T-helper 22 cell (primary cell): ENCODE results near the gene GRAMD2A.

Experiments
- DNase-seq: peaks from one replicate; pipeline ENCODE4 v3.0.0-alpha.2; 2020; ENCODE audit warnings: low read depth

Gene GRAMD2A

DNA sequence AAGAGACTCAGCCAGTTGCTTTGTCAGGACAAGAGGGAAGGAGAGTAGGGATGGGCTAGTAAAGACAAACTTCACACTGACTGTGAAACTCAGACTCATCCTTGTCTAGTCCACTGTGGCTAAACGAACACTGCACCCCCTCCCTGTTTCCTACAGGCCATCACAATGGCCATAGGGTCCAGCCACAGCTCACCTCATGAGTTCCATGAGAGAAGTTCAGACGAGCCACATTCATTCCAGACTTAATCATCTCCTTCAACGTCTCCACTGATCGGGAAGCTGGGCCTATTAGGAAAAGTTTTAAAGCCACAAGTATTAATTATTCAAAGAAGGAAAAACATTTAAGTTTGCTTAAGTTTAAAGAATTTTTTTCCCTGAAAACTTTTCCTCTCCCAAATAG is 19.6 kb upstream of the GRAMD2A start:
- no peak for DNase-seq

DNA sequence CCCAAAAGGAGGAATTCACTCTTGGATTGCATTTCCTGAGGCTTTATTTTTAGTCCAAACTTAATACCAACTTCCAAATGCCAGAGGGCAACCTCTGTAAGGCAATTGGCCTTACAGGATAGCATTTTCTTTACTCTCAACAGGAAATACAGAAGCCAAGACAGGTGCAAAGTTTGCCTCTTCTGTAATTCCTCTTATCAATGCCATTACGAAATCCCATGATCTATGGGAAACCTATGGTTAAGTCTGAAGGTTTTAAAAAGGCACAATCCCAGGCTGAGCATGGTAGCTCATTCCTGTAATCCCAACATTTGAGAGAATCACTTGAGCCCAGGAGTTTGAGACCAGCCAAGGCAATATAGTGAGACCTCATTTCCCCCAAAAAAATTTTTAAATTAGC is 18.5 kb upstream of the GRAMD2A start:
- DNase-seq: no peak

GRCh38 chr15:72207558-72208085 is 10.0 kb upstream of the GRAMD2A start:
- DNase-seq: no peak

DNA sequence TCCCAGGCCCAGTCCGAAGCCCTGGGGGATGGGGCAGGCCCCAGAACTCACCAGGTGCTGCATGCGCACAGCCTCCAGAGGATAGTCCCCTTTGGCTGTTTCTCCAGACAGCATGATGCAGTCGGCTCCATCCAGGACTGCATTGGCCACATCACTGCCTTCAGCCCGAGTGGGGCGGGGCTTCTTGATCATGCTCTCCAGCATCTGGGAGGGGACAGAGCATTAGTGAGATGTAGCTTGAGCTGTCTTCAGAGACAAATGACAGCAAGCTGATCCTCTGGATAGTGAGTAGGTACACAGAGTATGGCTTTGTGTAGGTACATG is 9.1 kb upstream of the GRAMD2A start:
- no peak for DNase-seq

DNA sequence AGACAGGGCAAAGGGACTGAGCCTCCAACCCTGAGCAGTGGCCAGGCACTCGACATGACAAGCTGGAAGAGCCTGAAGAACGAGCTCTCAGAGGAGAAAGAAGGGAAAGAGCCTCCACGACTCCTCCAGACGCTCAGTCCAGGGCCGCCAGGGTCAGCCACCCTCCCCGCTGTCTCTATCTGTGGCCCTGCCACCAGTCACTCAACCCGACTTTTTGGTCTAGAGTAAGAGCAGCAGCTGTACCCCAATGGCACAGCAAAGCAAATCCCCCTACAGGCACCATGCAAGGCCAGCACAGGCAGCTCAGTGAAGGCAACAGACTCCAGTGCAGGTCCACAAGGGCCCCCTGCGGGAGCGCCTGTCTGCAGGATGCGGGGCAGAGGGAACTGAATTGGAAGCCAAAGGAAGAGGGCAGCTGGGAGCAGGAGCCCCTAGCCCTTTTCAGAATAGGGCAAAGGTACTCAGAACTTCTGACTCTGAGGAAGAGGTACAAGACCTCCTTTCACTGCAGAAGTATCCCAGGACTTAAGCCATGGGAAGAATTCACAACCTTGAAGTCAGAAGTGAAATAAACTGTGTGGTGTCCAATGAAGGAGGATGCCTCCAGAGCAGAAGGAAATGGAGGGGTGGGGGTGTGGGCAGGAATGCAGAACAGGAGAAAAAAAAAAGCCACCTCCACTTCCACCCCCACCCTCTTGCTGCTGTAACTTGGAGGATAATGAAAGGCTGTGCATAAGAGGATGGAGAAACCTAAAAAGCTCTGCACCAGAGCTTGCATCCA is 8.5 kb upstream of the GRAMD2A start:
- DNase-seq: no peak

DNA sequence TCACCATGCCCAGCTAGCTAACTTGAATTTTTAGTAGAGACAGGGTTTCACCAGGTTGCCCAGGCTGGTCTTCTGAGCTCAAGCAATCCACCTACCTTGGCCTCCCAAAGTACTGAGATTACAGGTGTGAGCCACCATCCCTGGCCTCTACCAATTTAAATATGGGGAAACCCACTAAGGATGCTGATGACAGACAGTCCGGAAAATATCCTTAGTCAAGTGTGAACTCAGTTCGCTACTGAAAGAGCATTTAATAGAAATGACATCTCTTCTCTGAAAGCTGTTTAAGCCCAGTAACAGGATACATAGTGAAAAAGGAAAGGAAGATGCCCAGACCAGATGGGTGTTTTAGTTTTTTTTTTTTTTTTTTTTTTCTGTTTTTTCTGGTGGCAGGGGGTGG is 7.7 kb upstream of the GRAMD2A start:
- no peak for DNase-seq

GRCh38 chr15:72203507-72203837 is 5.9 kb upstream of the GRAMD2A start:
- DNase-seq: no peak

DNA sequence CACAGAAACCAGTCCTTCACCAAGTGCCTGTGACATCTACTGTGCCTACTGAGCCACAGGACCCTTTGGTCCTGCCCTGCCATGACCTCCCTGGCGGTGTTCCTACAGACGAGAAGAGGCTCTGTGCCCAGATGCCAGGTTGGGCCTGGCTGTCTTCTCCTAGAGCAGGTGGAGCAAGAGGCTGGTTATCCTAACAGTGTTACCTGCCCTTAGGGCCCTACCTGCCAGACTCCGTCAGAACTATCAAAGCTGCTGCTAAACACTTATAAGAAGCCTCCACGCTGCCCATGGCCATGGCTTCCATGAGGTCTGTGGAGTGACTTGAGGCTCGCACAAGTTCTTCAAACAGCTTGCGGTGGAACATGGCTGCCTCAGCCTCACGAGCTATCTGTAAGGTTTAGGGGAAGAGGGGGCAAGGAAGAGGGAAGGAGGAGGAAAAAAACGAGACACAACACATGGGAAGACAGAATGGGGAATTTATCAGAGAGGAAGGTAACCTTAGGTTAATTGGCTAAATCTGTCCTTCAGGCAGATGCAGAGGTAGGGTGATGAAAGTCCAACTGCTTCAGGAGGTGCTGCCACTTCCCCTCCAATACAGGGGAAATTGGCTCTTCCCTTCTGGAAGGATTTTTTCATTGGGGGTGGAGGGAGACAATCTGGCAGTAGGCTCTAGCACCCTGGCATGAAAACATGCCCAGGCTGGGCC is 5.4 kb upstream of the GRAMD2A start:
- no peak for DNase-seq

DNA sequence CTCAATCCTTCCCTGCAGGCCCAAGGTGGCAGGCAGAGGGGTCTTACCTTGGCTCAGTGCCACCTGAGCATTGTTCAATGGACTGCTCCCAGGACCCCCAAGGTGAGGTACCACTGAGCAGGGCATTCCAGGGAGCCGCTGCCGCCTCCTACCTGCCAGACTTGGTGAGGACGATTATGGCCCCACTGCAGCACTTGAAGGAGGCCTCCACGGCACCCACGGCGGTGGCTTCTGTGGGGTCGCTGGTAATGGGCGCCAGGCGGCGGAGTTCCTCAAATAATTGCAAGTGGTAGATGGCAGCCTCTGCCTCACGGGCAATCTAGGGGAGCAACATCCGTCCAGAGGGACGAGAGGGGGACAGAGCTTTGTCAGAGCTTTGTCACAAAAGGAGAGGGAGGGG is 4.7 kb upstream of the GRAMD2A start:
- DNase-seq: no peak

DNA sequence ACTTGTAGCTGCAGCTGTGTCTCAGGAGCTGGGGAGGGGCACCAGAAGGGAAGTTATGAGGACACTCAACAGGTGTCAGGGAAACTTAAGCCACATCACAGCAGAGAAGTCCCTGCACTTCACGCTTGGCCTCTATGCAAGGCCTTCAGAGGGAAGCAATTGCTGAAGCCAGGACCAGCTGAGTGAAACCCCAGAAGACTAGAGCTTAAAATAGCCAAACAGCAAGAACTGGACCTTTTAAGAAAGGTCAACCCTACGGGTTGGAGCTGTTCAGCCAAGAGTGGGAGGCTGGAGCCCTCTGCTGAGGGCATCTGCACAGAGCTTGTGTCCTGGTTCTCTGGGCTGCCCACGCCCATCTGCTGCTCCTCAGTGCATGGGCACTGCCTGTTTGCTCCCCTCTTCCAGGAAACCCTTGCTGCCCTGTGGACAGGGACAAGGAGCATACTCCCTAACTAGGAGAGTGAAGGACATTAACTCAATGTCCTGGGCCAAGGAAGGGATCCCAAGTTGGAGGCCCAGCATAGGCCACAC is 3.9 kb upstream of the GRAMD2A start:
- DNase-seq: no peak

DNA sequence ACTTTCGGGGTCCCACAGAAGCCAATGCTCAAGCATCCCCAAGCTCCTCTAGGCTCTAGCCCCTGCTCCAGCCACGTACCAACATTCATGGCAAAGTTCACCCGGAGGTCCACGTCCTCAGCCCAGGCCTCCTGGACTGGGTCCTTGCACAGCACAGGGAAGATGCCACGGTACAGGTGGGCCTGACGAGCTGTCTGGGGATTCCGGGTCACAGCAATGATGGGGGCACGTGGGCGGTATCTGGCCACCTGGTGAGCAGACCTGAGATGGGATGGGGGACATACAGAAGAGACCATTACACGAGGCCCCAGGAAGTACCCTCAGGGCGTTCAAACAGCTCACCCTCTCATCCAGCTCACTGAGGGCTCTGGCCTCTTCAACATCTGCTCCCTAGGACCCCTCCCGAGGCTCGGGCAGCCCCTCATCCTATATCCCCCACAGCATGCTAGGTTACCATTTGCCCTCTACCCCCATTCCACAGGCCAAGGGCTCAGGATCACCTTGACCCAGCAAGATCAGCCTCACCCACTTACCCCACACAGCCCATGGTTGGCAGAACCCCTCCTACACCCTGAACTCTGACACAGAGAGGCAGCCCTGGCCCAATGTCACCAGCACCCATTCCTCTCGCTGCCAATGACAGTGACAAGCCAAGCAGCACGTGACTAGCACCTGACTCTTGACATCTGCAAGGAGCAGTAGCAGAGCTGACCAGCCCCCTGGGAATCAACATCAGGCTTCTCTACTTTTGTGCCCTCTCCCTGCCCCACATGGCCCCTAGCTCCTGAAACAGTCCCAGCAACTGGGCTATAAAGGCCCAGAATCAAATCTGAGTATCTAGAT is 3.0 kb upstream of the GRAMD2A start:
- no peak for DNase-seq

- peak; percentile 46 for DNase-seq
These were observed 2.2 kb upstream of the GRAMD2A start for GRCh38 chr15:72199721-72200212.

DNA sequence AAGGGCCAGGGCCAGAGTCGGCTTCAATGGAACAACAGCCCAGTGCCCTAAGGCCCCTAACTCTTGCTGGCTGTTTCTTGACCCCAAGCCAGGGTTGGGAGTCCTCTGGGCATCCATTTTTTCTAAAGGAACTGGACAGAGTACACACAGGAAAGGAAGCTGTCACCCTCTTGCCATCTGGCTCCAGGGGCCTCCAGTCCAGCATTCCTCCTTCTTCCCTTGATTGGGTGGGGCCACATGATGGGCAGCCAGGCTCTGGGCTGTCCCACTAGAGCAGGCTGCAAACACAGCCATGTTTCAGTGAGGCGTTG is 1.6 kb upstream of the GRAMD2A start:
- DNase-seq: no peak

DNA sequence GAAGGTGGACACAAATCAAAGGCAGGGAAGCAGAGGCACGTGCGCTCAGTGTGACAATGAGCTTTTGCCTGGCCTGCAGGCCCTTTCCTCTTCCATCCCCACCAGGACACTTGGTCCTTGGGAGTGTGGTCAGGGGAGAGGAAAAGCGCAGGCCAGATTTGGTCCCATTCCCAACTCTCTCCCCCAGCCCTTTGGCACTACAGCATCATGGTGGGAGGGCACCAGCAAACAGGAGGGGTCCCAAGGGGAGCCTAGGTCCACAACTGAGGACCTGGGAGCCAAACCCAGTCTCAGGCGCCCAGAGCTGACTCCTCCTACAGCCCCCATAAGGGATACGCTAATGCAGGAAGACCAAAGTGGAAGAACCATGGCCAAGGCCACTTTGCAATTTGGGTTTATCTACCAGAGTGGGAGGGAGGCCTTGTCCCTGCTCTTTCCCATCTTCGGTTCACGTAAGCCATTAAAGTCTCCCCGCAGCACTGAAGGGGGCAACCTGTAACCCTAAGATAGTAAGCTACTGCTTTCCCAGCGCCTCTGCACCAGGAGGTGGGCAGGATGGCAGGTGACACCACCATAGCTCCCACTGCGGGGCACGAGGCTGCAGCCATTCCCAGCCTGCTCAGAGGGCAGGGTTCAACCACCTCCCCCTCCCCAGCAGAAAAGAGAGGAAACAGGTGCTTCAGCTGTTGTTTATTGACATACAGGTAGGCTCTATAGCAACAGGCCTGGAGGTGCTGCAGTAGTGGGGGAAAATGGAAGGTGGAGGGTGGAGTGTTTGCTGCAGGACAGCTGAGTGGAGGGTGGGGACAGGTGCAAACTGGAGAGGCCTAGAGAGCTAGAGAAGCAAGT is 993 bp upstream of the GRAMD2A start:
- no peak for DNase-seq

GRCh38 chr15:72197041-72197459 is 537 bp downstream of the GRAMD2A start:
- no peak for DNase-seq

DNA sequence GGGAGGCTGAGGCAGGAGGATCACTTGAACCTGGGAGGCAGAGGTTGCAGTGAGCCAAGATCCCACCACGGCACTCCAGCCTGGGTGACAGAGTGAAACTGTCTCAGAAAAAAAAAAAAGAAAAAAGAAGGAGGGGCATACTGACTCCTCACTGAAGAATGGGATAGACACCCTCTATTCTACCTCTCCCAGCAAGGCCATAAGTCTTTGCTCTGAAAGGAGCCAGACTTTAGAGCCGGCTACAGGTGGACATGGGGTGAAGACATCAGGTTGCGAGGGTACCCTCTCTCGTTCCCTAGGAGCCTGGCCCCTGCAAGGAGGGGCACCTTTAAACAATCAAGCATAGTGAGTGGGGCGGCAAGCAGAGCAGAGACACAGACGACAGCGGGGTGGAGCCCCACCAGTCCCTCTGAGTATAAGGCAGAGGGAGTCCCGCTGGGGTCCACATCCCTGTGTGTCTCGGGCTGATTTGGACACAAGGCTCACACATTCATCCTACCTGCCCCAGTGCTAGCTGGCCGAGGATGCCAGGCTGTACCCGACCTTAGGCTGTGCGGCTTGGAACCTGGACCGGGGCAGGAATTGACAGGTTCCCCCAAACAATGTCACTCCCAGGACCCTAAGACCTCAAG is 1.1 kb downstream of the GRAMD2A start:
- DNase-seq: no peak

GRCh38 chr15:72195101-72195511 is 2.5 kb downstream of the GRAMD2A start:
- no peak for DNase-seq

- no peak for DNase-seq
These were observed 3.7 kb downstream of the GRAMD2A start for GRCh38 chr15:72193836-72194396.

- DNase-seq: no peak
These were observed 5.2 kb downstream of the GRAMD2A start for GRCh38 chr15:72192416-72192815.

- DNase-seq: no peak
These were observed 8.2 kb downstream of the GRAMD2A start for GRCh38 chr15:72189250-72189902.
